T-cell (primary cell): ENCODE measurements around the gene OTUD7B. TPM values are rescaled to one million over a fixed set of nuclear protein-coding genes. Genes with fewer than 3 reads are reported as not detected.

Experiments used
- ATAC-seq, 4 experiments: fragments of 200-7000 bp in 3 of 4; fragments of 150-1000 bp in 1 of 4; cut with Tn5 transposase; replicated peaks in 1 of 4; 1 replicate in 3 of 4; 2 replicates in 1 of 4; pipeline ENCODE4 v1.10.0; 2021; ENCODE audit warnings: moderate library complexity in 3 of 4, mild to moderate bottlenecking in 2 of 4, moderate number of reproducible peaks in 1 of 4
- CTCF ChIA-PET, 2 donors: fragments of 300-600 bp; sonication (Branson Sonifier 250); formaldehyde crosslinking; loops; one replicate each; lab custom pipeline; 2022; ENCODE audit warnings: antibody characterized with exemption in 2 of 2; lab: Charles Lee
- POLR2A ChIA-PET, 2 donors: fragments of 300-600 bp; sonication (Branson Sonifier 250); formaldehyde crosslinking; loops; one replicate each; lab custom pipeline; 2022; ENCODE audit warnings: antibody characterized with exemption in 2 of 2; lab: Charles Lee
- DNase-seq, 35 experiments: peaks; one replicate each; pipeline versions ENCODE4 v3.0.0 to v3.0.0-alpha.2; 2013 to 2023
- H3K27ac ChIP-seq: one replicate; pipeline ENCODE4 v1.5.1; 2013; ENCODE audit warnings: low read length
- H3K27me3 ChIP-seq, 2 experiments: replicated peaks in 1 of 2; 1 replicate in 1 of 2; 2 replicates in 1 of 2; pipeline versions ENCODE4 v1.6.1 to v1.7.0; 2013; ENCODE audit warnings: low read length in 1 of 2, mixed read lengths in 1 of 2; ENCODE audit not compliant: control insufficient read depth in 2 of 2, insufficient read depth in 2 of 2; ENCODE audit errors: extremely low read depth in 1 of 2
- H3K36me3 ChIP-seq, 2 donors: 1 replicate in 1 of 2; 2 replicates in 1 of 2; pipeline versions ENCODE4 v1.6.1 to v1.7.0; 2013; ENCODE audit warnings: low read length in 1 of 2; ENCODE audit not compliant: control insufficient read depth in 2 of 2, insufficient read depth in 1 of 2; ENCODE audit errors: extremely low read depth in 1 of 2
- H3K4me1 ChIP-seq, 2 experiments: 1 replicate in 1 of 2; 2 replicates in 1 of 2; pipeline versions ENCODE4 v1.6.1 to v1.7.0; 2013; ENCODE audit warnings: low read length in 2 of 2, mixed read lengths in 1 of 2; ENCODE audit not compliant: insufficient read depth in 2 of 2, control insufficient read depth in 1 of 2; ENCODE audit errors: extremely low read depth in 1 of 2
- H3K4me3 ChIP-seq, 2 donors: 1 replicate in 1 of 2; 2 replicates in 1 of 2; pipeline versions ENCODE4 v1.5.1 to v1.7.0; 2013; ENCODE audit warnings: mild to moderate bottlenecking in 2 of 2, low read length in 1 of 2, moderate library complexity in 1 of 2; ENCODE audit not compliant: control insufficient read depth in 1 of 2; ENCODE audit errors: extremely low read depth in 1 of 2
- H3K9me3 ChIP-seq: 2 replicates; pipeline ENCODE4 v1.7.0; 2013
- H3K27ac Mint-ChIP-seq, 2 donors: one replicate each; pipeline ENCODE4 v1.8.0; 2020 to 2021; ENCODE audit warnings: mild to moderate bottlenecking in 2 of 2, mixed read lengths in 2 of 2
- H3K27me3 Mint-ChIP-seq, 2 donors: one replicate each; pipeline ENCODE4 v1.8.0; 2021 to 2022; ENCODE audit warnings: mixed read lengths in 2 of 2
- H3K36me3 Mint-ChIP-seq: one replicate; pipeline ENCODE4 v1.8.0; 2021; ENCODE audit warnings: mixed read lengths
- H3K4me1 Mint-ChIP-seq, 3 donors: one replicate each; pipeline ENCODE4 v1.8.0; 2020 to 2022; ENCODE audit warnings: mixed read lengths in 3 of 3, mild to moderate bottlenecking in 1 of 3
- H3K4me3 Mint-ChIP-seq, 3 donors: one replicate each; pipeline ENCODE4 v1.8.0; 2020 to 2022; ENCODE audit warnings: mild to moderate bottlenecking in 3 of 3, mixed read lengths in 3 of 3, moderate library complexity in 3 of 3
- H3K9me3 Mint-ChIP-seq, 3 donors: one replicate each; pipeline ENCODE4 v1.8.0; 2020 to 2022; ENCODE audit warnings: mixed read lengths in 3 of 3
- WGBS: methylation state at CpG from one replicate; pipeline ENCODE4 v1.1.5; 2013; ENCODE audit warnings: missing lambda C conversion rate; ENCODE audit not compliant: insufficient coverage; 5-methylcytosine and 5-hydroxymethylcytosine counted together
- total RNA-seq, 35 experiments: library from RNA in 6 of 35; stranded (reverse) in 6 of 35; fragments of 120-200 nt in 1 of 35; gene quantifications; one replicate each; pipeline versions ENCODE4 v1.2.1 to v1.2.4 and lab custom pipeline; 2013 to 2026

The OTUD7B gene
- total RNA-seq, 5 donors from 2014 or later (not counting 1 experiment from before 2014, with no cell fraction given): 7.8 to 13.7 (median 10.2) TPM

DNA sequence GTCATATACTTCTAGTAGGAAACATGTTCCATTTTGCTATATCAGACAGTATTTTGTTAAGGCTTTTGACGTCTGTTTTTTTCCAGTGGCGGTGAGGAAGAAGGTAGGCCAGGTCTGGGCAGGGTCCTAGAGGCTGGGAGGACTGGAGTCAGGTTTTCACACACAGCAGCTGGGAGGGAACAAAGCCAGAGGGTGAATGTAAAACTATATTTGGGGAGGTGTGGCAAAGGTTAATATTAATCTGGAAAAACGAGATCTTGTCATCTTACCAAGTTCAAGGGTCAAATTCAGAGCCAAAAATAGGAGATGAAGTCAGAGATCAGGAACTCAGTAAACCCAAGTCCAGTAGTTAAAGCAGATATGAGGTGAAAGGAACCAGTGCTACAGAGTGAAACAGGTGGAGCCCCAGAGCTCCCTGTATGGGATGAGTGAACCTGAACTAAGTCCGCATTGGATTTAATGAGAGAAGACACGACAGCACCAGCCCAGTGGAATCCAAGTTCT, 10.7 kb upstream of the OTUD7B start:
- ATAC-seq: no peak
- WGBS: 67% methylated on average over 1 of the region's 5 CpGs
- no peaks in the 10 kb centered on the region for H3K4me1 ChIP-seq
- Mint-ChIP-seq H3K9me3 (no peaks in the 10 kb centered on the region), H3K36me3 (no peaks in the 10 kb centered on the region), H3K27me3 (peaks cover 5% of the 10 kb centered on the region in 2 donors), H3K4me1 (no peaks in the 10 kb centered on the region), H3K27ac (no peak overlapping the region), H3K4me3 (no peak overlapping the region)
- ChIA-PET POLR2A (no interaction called here), CTCF (no interaction called here)
- H3K9me3 ChIP-seq: no peaks in the 10 kb centered on the region
- no peaks in the 10 kb centered on the region for H3K27me3 ChIP-seq
- no peaks in the 10 kb centered on the region for H3K36me3 ChIP-seq
- H3K4me3 ChIP-seq: no peak overlapping the region
- no peak overlapping the region for H3K27ac ChIP-seq
- DNase-seq: no peak

GRCh38 chr1:150020711-150021110, 10.2 kb upstream of the OTUD7B start:
- ChIA-PET CTCF (no interaction called here), POLR2A (no interaction called here)
- Histone ChIP-seq H3K4me3 (no peak overlapping the region), H3K36me3 (no peaks in the 10 kb centered on the region), H3K27ac (no peak overlapping the region), H3K4me1 (no peaks in the 10 kb centered on the region), H3K27me3 (no peaks in the 10 kb centered on the region), H3K9me3 (no peaks in the 10 kb centered on the region)
- H3K4me3 Mint-ChIP-seq: no peak overlapping the region
- H3K4me1 Mint-ChIP-seq: no peaks in the 10 kb centered on the region
- no peaks in the 10 kb centered on the region for H3K36me3 Mint-ChIP-seq
- WGBS: no CpG with 5 or more reads among the region's 2 CpGs
- H3K9me3 Mint-ChIP-seq: no peaks in the 10 kb centered on the region
- ATAC-seq (no peak), DNase-seq (no peak)
- no peak overlapping the region for H3K27ac Mint-ChIP-seq
- H3K27me3 Mint-ChIP-seq: peaks cover 4 to 5% of the 10 kb centered on the region in 2 donors

DNA sequence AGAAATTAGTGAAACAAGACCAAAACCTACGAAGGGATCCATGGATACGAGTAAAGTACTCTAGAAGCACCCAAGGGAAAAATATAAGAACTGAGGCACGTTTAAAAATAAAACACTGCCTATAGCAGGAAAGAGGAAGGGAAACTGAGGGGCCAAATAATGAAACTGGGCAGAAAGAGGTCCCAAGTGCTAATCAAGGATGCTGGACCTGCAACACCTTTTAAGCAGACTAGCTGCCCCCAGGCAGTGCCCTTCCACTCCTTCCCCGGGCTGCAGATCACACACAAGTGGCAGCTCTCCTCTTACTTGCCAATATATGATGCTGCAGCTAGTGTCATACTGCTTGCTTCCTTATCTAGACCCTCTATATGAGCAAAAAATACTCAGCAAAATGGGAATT, 7.6 kb upstream of the OTUD7B start:
- Histone ChIP-seq H3K27ac (no peak overlapping the region), H3K36me3 (no peaks in the 10 kb centered on the region), H3K4me3 (no peak overlapping the region), H3K4me1 (no peaks in the 10 kb centered on the region), H3K27me3 (no peaks in the 10 kb centered on the region), H3K9me3 (no peaks in the 10 kb centered on the region)
- Mint-ChIP-seq H3K4me3 (no peak overlapping the region), H3K9me3 (no peaks in the 10 kb centered on the region), H3K27me3 (peaks cover 0 to 5% of the 10 kb centered on the region in 2 donors), H3K27ac (no peak overlapping the region), H3K36me3 (no peaks in the 10 kb centered on the region), H3K4me1 (no peaks in the 10 kb centered on the region)
- POLR2A ChIA-PET: no interaction called here
- WGBS: 93% methylated on average over 4 of the region's 4 CpGs
- DNase-seq: no peak
- ATAC-seq: no peak
- CTCF ChIA-PET: no interaction called here

- Histone ChIP-seq H3K4me3 (no peak overlapping the region), H3K27me3 (no peaks in the 10 kb centered on the region), H3K36me3 (no peaks in the 10 kb centered on the region), H3K27ac (no peak overlapping the region), H3K9me3 (no peaks in the 10 kb centered on the region), H3K4me1 (no peaks in the 10 kb centered on the region)
- CTCF ChIA-PET: no interaction called here
- ATAC-seq: no peak
- Mint-ChIP-seq H3K27ac (no peak overlapping the region), H3K9me3 (no peaks in the 10 kb centered on the region), H3K4me3 (no peak overlapping the region), H3K36me3 (no peaks in the 10 kb centered on the region), H3K4me1 (no peaks in the 10 kb centered on the region), H3K27me3 (peaks cover 0 to 4% of the 10 kb centered on the region in 2 donors)
- DNase-seq: no peak
- POLR2A ChIA-PET: interaction anchor here in 1 of 2 donors (0.6 kb wide), 1 partner anchor 30 kb away, joined by 3 read pairs; no protein-coding TSS in a partner anchor
Measured at GRCh38 chr1:150017206-150017750, 6.8 kb upstream of the OTUD7B start.

DNA sequence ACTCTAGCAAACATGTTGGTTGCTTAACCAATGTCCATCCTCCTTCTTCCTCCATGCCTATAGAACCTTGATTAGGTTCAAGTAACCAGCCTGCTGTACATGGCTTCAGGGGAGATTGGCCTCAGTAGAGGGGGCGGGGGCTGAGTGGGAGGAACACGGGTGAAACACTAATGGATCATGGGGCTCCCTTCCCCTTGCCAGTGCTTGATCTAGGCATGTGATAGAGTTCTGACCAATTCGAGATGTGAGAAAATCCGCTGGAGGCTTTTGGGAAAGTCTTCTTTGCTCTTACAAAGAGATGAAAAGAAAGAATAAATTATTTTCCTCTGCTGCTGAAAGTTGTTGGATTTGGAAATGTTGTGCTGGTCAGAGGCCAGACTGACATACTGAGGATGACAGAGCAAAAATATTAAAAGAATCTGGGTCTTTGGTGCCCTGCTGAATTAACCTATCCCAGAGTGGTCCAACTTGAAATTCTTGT, 5.2 kb upstream of the OTUD7B start:
- H3K4me3 ChIP-seq: no peak overlapping the region
- no peaks in the 10 kb centered on the region for H3K36me3 ChIP-seq
- H3K27me3 ChIP-seq: no peaks in the 10 kb centered on the region
- Mint-ChIP-seq H3K27ac (no peak overlapping the region), H3K4me3 (no peak overlapping the region), H3K9me3 (no peaks in the 10 kb centered on the region), H3K4me1 (peaks cover 0 to 4% (median 2%) of the 10 kb centered on the region in 3 donors), H3K27me3 (no peaks in the 10 kb centered on the region), H3K36me3 (no peaks in the 10 kb centered on the region)
- no peak for ATAC-seq
- H3K27ac ChIP-seq: no peak overlapping the region
- DNase-seq: no peak
- ChIA-PET POLR2A (no interaction called here), CTCF (no interaction called here)
- no CpG with 5 or more reads among the region's 4 CpGs for WGBS
- H3K4me1 ChIP-seq: peaks cover 0 to 2% of the 10 kb centered on the region in 2 experiments
- no peaks in the 10 kb centered on the region for H3K9me3 ChIP-seq

DNA sequence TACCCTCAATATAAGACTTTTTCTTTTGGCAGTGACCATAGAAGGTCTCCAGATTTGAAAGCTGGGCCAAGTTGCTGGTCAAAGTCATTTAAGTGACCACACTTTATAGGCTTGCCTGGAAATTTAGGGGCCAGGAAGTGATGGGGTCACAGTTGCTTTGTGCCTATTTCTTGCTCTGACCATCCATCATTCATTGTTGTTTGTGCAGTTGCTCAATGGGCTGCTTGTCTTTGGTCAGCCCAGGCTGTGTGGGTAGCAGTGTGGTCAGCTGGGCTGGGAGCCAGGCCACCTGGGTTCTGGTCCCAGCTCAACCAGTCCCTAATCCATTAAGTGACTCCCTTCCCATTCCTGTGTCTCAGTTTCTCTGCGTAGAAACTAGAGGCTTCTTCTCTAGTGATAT, 2.1 kb upstream of the OTUD7B start:
- H3K27me3 Mint-ChIP-seq: no peaks in the 10 kb centered on the region
- H3K4me1 Mint-ChIP-seq: peaks cover 25 to 28% (median 25%) of the 10 kb centered on the region in 3 donors
- no peaks in the 10 kb centered on the region for H3K9me3 ChIP-seq
- WGBS: 100% methylated on average over 1 of the region's 1 CpG
- peaks cover 4 to 10% of the 10 kb centered on the region in 2 experiments for H3K4me1 ChIP-seq
- H3K4me3 Mint-ChIP-seq: no peak overlapping the region
- H3K27ac ChIP-seq: no peak overlapping the region
- H3K4me3 ChIP-seq: no peak overlapping the region
- H3K36me3 Mint-ChIP-seq: no peaks in the 10 kb centered on the region
- ATAC-seq (no peak), DNase-seq (no peak)
- H3K27ac Mint-ChIP-seq: peak overlapping the region in 1 of 2 donors; percentile 30
- H3K27me3 ChIP-seq: peaks cover 0 to 6% of the 10 kb centered on the region in 2 experiments
- no peaks in the 10 kb centered on the region for H3K36me3 ChIP-seq
- CTCF ChIA-PET: no interaction called here
- POLR2A ChIA-PET: interaction anchor here in 1 of 2 donors (0.5 to 0.6 kb wide), 2 partner anchors 21 to 139 kb away, joined by 3 to 4 read pairs; no protein-coding TSS in a partner anchor
- no peaks in the 10 kb centered on the region for H3K9me3 Mint-ChIP-seq
